ENCODE results near the gene ZNF618. TPM values are rescaled to one million over a fixed set of nuclear protein-coding genes. Genes with fewer than 3 reads are reported as not detected.

The ZNF618 gene
- polyA plus RNA-seq, 1 donor (not counting 4 experiments of a cell fraction or from before 2014, with no cell fraction given), result 2.5 TPM

DNA sequence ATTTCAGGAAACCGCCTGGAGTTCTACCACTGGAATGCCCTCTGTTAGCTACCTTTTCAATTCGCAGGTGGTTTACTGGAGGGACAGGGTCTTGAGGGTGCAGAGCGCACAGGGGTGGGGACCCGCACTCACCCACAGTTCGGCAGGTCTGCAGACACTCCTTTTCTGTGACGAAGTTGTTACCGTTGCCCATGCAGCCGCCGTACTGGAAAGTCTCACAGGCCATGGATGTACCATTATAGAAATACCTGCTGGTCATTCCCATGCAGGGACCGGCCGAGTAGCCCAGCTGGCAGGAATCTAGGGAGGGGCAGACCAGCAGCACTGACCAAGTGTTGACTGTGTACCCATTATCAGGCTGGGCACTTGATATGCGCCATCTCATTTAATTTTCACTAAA lies 185.2 kb downstream of the ZNF618 start:
- Histone ChIP-seq H3K9me3 (ENCODE audit: control insufficient read depth, low read depth, low read length) (no peaks in the 10 kb centered on the region), H3K27ac (ENCODE audit: control insufficient read depth, insufficient read depth, low read length) (no peak overlapping the region), H3K79me2 (ENCODE audit: control insufficient read depth, insufficient read depth, low read length) (no peaks in the 10 kb centered on the region), H3K4me1 (ENCODE audit: control insufficient read depth, extremely low read depth, insufficient read depth, low read length) (no peaks in the 10 kb centered on the region), H3K4me3 (ENCODE audit: control insufficient read depth in 2 of 3, extremely low read depth in 1 of 3, insufficient read depth in 2 of 3, low read depth in 1 of 3, low read length in 3 of 3) (no peak overlapping the region), H4K20me1 (ENCODE audit: control insufficient read depth, extremely low read depth, insufficient read depth, low read length) (no peaks in the 10 kb centered on the region), H3K27me3 (ENCODE audit: control insufficient read depth, extremely low read depth, insufficient read depth, low read length) (no peaks in the 10 kb centered on the region), H3K9ac (ENCODE audit: control insufficient read depth, extremely low read depth, insufficient read depth, low read length) (no peak overlapping the region), H3K4me2 (ENCODE audit: control insufficient read depth, extremely low read depth, insufficient read depth, low read depth, low read length) (no peak overlapping the region), H2AFZ (ENCODE audit: control insufficient read depth, low read length) (no peak overlapping the region), H3K36me3 (ENCODE audit: control insufficient read depth in 2 of 2, extremely low read depth in 1 of 2, insufficient read depth in 2 of 2, low read length in 2 of 2) (no peaks in the 10 kb centered on the region), H3K9me1 (ENCODE audit: control insufficient read depth, extremely low read depth, insufficient read depth, low read length) (no peaks in the 10 kb centered on the region)
- no peak for TF ChIP-seq EZH2 (IDR thresholded peaks at IDR 0.05; ENCODE audit: low read length)
- TF ChIP-seq, protein P1, sequence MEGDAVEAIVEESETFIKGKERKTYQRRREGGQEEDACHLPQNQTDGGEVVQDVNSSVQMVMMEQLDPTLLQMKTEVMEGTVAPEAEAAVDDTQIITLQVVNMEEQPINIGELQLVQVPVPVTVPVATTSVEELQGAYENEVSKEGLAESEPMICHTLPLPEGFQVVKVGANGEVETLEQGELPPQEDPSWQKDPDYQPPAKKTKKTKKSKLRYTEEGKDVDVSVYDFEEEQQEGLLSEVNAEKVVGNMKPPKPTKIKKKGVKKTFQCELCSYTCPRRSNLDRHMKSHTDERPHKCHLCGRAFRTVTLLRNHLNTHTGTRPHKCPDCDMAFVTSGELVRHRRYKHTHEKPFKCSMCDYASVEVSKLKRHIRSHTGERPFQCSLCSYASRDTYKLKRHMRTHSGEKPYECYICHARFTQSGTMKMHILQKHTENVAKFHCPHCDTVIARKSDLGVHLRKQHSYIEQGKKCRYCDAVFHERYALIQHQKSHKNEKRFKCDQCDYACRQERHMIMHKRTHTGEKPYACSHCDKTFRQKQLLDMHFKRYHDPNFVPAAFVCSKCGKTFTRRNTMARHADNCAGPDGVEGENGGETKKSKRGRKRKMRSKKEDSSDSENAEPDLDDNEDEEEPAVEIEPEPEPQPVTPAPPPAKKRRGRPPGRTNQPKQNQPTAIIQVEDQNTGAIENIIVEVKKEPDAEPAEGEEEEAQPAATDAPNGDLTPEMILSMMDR (optimal IDR thresholded peaks at IDR 0.05 in 1 of 3, IDR thresholded peaks at IDR 0.05 in 1 of 3, conservative IDR thresholded peaks at IDR 0.05 in 1 of 3; ENCODE audit: extremely low read depth in 1 of 3, insufficient read depth in 2 of 3, low read length in 3 of 3), result no peak
- DNase-seq (ENCODE audit: low read depth, low spot score) (no peak), FAIRE-seq (no peak)
- dilution Hi-C loops (cut with MboI; ENCODE audit: extremely low pct_ligation_motif_present, low sequenced_read_pairs), result no loop called here

GRCh38 chr9:114061830-114062474 lies 185.8 kb downstream of the ZNF618 start:
- TF ChIP-seq, protein P1 (optimal IDR thresholded peaks at IDR 0.05 in 1 of 3, IDR thresholded peaks at IDR 0.05 in 1 of 3, conservative IDR thresholded peaks at IDR 0.05 in 1 of 3; ENCODE audit: extremely low read depth in 1 of 3, insufficient read depth in 2 of 3, low read length in 3 of 3), result no peak
- no peak for TF ChIP-seq EZH2 (IDR thresholded peaks at IDR 0.05; ENCODE audit: low read length)
- Histone ChIP-seq H2AFZ (ENCODE audit: control insufficient read depth, low read length) (no peak overlapping the region), H3K27me3 (ENCODE audit: control insufficient read depth, extremely low read depth, insufficient read depth, low read length) (no peaks in the 10 kb centered on the region), H3K79me2 (ENCODE audit: control insufficient read depth, insufficient read depth, low read length) (no peaks in the 10 kb centered on the region), H3K9me1 (ENCODE audit: control insufficient read depth, extremely low read depth, insufficient read depth, low read length) (no peaks in the 10 kb centered on the region), H3K4me1 (ENCODE audit: control insufficient read depth, extremely low read depth, insufficient read depth, low read length) (no peaks in the 10 kb centered on the region), H3K4me3 (ENCODE audit: control insufficient read depth in 2 of 3, extremely low read depth in 1 of 3, insufficient read depth in 2 of 3, low read depth in 1 of 3, low read length in 3 of 3) (no peak overlapping the region), H3K9me3 (ENCODE audit: control insufficient read depth, low read depth, low read length) (no peaks in the 10 kb centered on the region), H3K27ac (ENCODE audit: control insufficient read depth, insufficient read depth, low read length) (no peak overlapping the region), H3K9ac (ENCODE audit: control insufficient read depth, extremely low read depth, insufficient read depth, low read length) (no peak overlapping the region), H3K4me2 (ENCODE audit: control insufficient read depth, extremely low read depth, insufficient read depth, low read depth, low read length) (no peak overlapping the region), H3K36me3 (ENCODE audit: control insufficient read depth in 2 of 2, extremely low read depth in 1 of 2, insufficient read depth in 2 of 2, low read length in 2 of 2) (no peaks in the 10 kb centered on the region), H4K20me1 (ENCODE audit: control insufficient read depth, extremely low read depth, insufficient read depth, low read length) (no peaks in the 10 kb centered on the region)
- FAIRE-seq (no peak), DNase-seq (ENCODE audit: low read depth, low spot score) (no peak)
- dilution Hi-C loops (cut with MboI; ENCODE audit: extremely low pct_ligation_motif_present, low sequenced_read_pairs), result no loop called here
